ENCODE measurements around the gene CIZ1.
"Not testable (repeated sequence)": the region's sequence is repeated elsewhere in the genome, so short reads cannot be mapped to it uniquely, and the experiment has no call there.

The CIZ1 gene

DNA sequence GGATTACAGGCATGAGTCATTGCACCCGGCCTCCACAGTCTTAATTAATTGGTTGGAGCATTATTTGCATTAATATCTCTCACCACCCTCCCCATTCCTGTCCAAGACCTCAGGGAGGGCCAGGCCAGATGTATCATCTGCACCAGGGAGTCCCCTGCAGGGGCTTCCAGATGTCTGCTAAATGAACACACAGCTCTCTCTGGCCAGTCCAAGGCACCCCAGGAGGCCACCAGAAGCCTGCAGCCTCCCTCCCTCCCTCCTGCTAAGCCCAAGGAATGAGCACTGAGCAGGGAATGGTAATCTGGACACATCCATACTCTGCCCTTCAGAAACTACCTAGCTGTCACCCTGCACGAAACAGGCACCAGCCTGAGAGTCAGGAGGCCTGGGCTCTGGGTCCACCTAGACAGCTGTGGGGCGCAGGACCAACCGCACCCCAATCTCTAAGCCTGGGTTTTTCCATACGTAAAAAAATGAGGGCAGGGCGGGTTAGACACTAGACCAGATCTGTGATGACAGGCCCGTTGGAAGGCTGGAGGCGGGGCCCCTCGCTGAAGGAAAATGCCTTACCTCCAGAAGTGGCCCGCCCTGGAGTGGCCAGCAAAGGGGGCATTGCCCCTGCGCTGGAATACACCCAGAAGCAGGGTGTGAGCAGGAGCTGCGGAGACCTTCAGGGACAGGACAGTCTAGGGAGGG is 8.3 kb downstream of the CIZ1 start:
- Histone ChIP-seq H2AFZ (ENCODE audit: low read depth) (no peak overlapping the region), H3K36me3 (ENCODE audit: insufficient read depth) (peaks cover 4% of the 10 kb centered on the region; the same call in 1 of the 2 replicates), H3K4me1 (ENCODE audit: low read depth, poor library complexity, severe bottlenecking) (peaks cover 1% of the 10 kb centered on the region), H3K9ac (no peak overlapping the region), H4K20me1 (ENCODE audit: insufficient read depth) (0 out of 2 replicates have a peak, but pooled peaks cover 3% of the 10 kb centered on the region), H3K4me2 (no peak overlapping the region), H3K27me3 (ENCODE audit: insufficient read depth, low read depth) (no peaks in the 10 kb centered on the region), H3K79me2 (ENCODE audit: insufficient read depth, low read depth) (no peaks in the 10 kb centered on the region), H3K4me3 (IDR thresholded peaks at IDR 0.05; ENCODE audit: insufficient read depth, low read depth, low read length) (no peak overlapping the region), H3K27ac (no peak overlapping the region)
- TF ChIP-seq CTCF (conservative IDR thresholded peaks at IDR 0.05; ENCODE audit: low read depth, low read length): no peak

DNA sequence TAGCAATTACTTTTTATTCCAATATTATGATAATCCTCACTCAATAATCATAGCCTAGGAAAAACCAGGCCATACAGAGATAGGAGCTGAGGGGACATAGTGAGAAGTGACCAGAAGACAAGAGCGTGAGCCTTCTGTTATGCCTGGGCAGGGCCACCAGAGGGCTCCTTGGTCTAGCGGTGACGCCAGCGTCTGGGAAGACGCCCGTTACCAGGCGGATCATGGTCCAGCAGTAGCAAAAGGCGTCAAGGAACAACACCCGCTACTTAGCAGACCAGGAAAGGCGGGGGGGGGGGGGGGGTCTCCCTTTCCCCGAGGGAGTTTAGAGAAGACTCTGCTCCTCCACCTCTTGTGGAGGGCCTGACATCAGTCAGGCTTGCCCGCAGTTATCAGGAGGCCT is 9.9 kb downstream of the CIZ1 start:
- not testable (repeated sequence) for H3K4me2 ChIP-seq; H3K9ac ChIP-seq; H3K27me3 ChIP-seq (ENCODE audit: insufficient read depth, low read depth); H4K20me1 ChIP-seq (ENCODE audit: insufficient read depth); H3K4me3 ChIP-seq (IDR thresholded peaks at IDR 0.05; ENCODE audit: insufficient read depth, low read depth, low read length); H2AFZ ChIP-seq (ENCODE audit: low read depth); H3K4me1 ChIP-seq (ENCODE audit: low read depth, poor library complexity, severe bottlenecking); H3K79me2 ChIP-seq (ENCODE audit: insufficient read depth, low read depth); H3K36me3 ChIP-seq (ENCODE audit: insufficient read depth); H3K27ac ChIP-seq

DNA sequence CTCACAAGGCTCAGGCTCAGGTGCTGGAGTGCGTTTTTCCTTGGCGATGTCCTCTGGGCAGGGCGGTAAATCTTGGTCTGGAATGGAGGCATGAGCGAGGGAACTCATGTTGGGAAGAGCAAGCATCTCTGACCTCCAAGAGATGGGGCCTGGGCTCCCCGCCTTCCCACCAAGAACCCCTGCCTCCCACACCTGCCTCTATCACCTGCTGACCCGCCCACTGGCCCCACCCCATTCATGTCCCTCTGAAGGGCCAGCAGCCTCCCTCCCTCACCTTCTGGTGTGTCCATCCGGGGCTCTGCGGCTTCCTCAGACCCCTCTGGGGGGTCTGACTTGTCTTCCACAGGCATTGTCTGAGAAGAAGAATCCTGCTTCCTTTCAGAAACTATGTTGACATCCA is 10.9 kb downstream of the CIZ1 start:
- no peaks in the 10 kb centered on the region for H3K79me2 ChIP-seq (ENCODE audit: insufficient read depth, low read depth)
- no peak for TF ChIP-seq CTCF (conservative IDR thresholded peaks at IDR 0.05; ENCODE audit: low read depth, low read length)
- no peaks in the 10 kb centered on the region for H4K20me1 ChIP-seq (ENCODE audit: insufficient read depth)
- H3K4me3 ChIP-seq (IDR thresholded peaks at IDR 0.05; ENCODE audit: insufficient read depth, low read depth, low read length): no peak overlapping the region
- no peaks in the 10 kb centered on the region for H3K4me1 ChIP-seq (ENCODE audit: low read depth, poor library complexity, severe bottlenecking)
- no peak overlapping the region for H2AFZ ChIP-seq (ENCODE audit: low read depth)
- no peak overlapping the region for H3K9ac ChIP-seq
- H3K27me3 ChIP-seq (ENCODE audit: insufficient read depth, low read depth): no peaks in the 10 kb centered on the region
- no peak overlapping the region for H3K27ac ChIP-seq
- H3K36me3 ChIP-seq (ENCODE audit: insufficient read depth): peaks cover 4% of the 10 kb centered on the region; the same call in 1 of the 2 replicates
- H3K4me2 ChIP-seq: no peak overlapping the region

GRCh38 chr9:128180001-128180400 is 11.4 kb downstream of the CIZ1 start:
- no peaks in the 10 kb centered on the region for H4K20me1 ChIP-seq (ENCODE audit: insufficient read depth)
- no peak overlapping the region for H3K27ac ChIP-seq
- H3K27me3 ChIP-seq (ENCODE audit: insufficient read depth, low read depth): no peaks in the 10 kb centered on the region
- H3K4me2 ChIP-seq: no peak overlapping the region
- TF ChIP-seq CTCF (conservative IDR thresholded peaks at IDR 0.05; ENCODE audit: low read depth, low read length): no peak
- H3K9ac ChIP-seq: no peak overlapping the region
- no peaks in the 10 kb centered on the region for H3K79me2 ChIP-seq (ENCODE audit: insufficient read depth, low read depth)
- no peak overlapping the region for H2AFZ ChIP-seq (ENCODE audit: low read depth)
- no peaks in the 10 kb centered on the region for H3K4me1 ChIP-seq (ENCODE audit: low read depth, poor library complexity, severe bottlenecking)
- H3K4me3 ChIP-seq (IDR thresholded peaks at IDR 0.05; ENCODE audit: insufficient read depth, low read depth, low read length): no peak overlapping the region
- peaks cover 4% of the 10 kb centered on the region; the same call in 1 of the 2 replicates for H3K36me3 ChIP-seq (ENCODE audit: insufficient read depth)

DNA sequence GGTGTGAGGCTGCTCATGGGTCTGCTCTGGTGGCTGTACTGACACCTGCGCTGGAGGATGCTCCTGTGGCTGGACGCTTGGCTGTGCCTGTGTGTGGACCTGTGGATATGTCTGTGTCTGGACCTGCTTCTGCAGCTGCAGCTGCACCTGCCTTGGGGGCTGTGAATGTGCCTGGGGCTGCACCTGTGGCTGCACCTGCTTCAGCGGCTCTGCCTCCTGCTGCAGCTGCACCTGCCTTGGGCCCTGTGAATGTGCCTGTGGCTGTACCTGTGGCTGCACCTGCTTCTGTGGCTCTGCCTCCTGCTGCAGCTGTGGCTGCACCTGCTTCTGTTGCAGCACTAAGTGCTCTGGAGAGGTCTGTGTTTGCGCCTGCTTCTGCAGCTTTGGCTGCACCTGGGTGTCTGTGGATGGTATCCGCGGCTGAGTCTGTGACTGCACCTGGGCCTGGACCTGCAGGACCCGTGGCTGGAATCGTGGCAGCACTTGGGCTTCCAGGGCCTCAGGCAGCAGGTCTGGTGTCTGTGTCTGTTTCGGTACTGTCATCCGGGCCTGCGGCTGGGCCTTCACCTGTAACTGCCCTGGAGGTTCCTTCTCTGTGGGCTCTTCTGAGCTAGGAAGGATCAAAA is 12.5 kb downstream of the CIZ1 start:
- H3K36me3 ChIP-seq (ENCODE audit: insufficient read depth): peaks cover 4% of the 10 kb centered on the region; the same call in 1 of the 2 replicates
- no peaks in the 10 kb centered on the region for H3K79me2 ChIP-seq (ENCODE audit: insufficient read depth, low read depth)
- no peak overlapping the region for H3K4me2 ChIP-seq
- no peaks in the 10 kb centered on the region for H3K27me3 ChIP-seq (ENCODE audit: insufficient read depth, low read depth)
- no peak overlapping the region for H3K9ac ChIP-seq
- H2AFZ ChIP-seq (ENCODE audit: low read depth): no peak overlapping the region
- no peak overlapping the region for H3K27ac ChIP-seq
- no peak for TF ChIP-seq CTCF (conservative IDR thresholded peaks at IDR 0.05; ENCODE audit: low read depth, low read length)
- H3K4me1 ChIP-seq (ENCODE audit: low read depth, poor library complexity, severe bottlenecking): no peaks in the 10 kb centered on the region
- no peak overlapping the region for H3K4me3 ChIP-seq (IDR thresholded peaks at IDR 0.05; ENCODE audit: insufficient read depth, low read depth, low read length)
- H4K20me1 ChIP-seq (ENCODE audit: insufficient read depth): no peaks in the 10 kb centered on the region
